Left lung (tissue), 10 donors: ENCODE data around the gene EXOC2. TPM values are rescaled to one million over a fixed set of nuclear protein-coding genes. Genes with fewer than 3 reads are reported as not detected.

Experiments used
- ATAC-seq: fragments of 200-7000 bp; cut with Tn5 transposase; one replicate; pipeline ENCODE4 v1.9.1; 2020; ENCODE audit warnings: moderate library complexity
- DNase-seq, 4 donors: peaks; one replicate each; pipeline ENCODE4 v3.0.0-alpha.2; 2013 to 2020
- H3K27ac ChIP-seq, 2 donors: fragments of 200-600 bp; sonication (generic) in 1 of 2; one replicate each; pipeline versions ENCODE4 v1.5.0 to v1.8.0; 2020 to 2021
- H3K27me3 ChIP-seq, 2 donors: fragments of 200-600 bp; sonication (generic) in 1 of 2; one replicate each; pipeline versions ENCODE4 v1.5.0 to v1.8.0; 2020 to 2021
- H3K36me3 ChIP-seq, 2 donors: fragments of 200-600 bp; sonication (generic) in 1 of 2; one replicate each; pipeline versions ENCODE4 v1.5.0 to v1.8.0; 2020 to 2021
- H3K4me1 ChIP-seq, 2 donors: fragments of 200-600 bp; one replicate each; pipeline ENCODE4 v1.8.0; 2021
- H3K4me3 ChIP-seq, 2 donors: fragments of 200-600 bp; sonication (generic) in 1 of 2; one replicate each; pipeline versions ENCODE4 v1.5.0 to v1.8.0; 2020 to 2021; ENCODE audit warnings: mild to moderate bottlenecking in 1 of 2
- H3K9me3 ChIP-seq, 2 donors: fragments of 200-600 bp; sonication (generic) in 1 of 2; one replicate each; pipeline versions ENCODE4 v1.5.0 to v1.8.0; 2020 to 2021
- CTCF ChIP-seq, 2 donors: fragments of 200-600 bp; sonication (generic) in 1 of 2; IDR thresholded peaks; one replicate each; pipeline versions ENCODE4 v1.5.0 to v1.8.0; 2021; ENCODE audit warnings: antibody characterized with exemption in 2 of 2
- intact Hi-C, 2 donors: fragments of 100-400 bp; cut with DNase I; formaldehyde crosslinking; loops; one replicate each; pipeline versions ENCODE4 v1.11.2 to v1.14.2; 2022
- polyA plus RNA-seq, 6 donors: library from polyadenylated mRNA; unstranded; fragments of 120-200 nt; gene quantifications; one replicate each; pipeline ENCODE4 v1.2.1, GENCODE V29; 2013; ENCODE audit not compliant: insufficient read length in 6 of 6
- total RNA-seq, 2 donors: library from RNA; stranded (reverse); fragmentation: NEBNext Ultra II Directional; extraction: Animal tissue kit (Norgen Biotek cat#: 25700); gene quantifications; one replicate each; pipeline ENCODE4 v1.2.1, GENCODE V29; 2021
- donor health status: DM: no; HTN: yes; CAD: no.
- donor health status: DM: no; HTN: no; CAD: no.

The EXOC2 gene
- total and polyA plus RNA-seq, 8 donors = 19.8 to 30.4 (median 28.4) TPM

GRCh38 chr6:513058-513457 is 179.9 kb downstream of the EXOC2 start:
- ATAC-seq = no peak
- H3K4me3 ChIP-seq = no peak overlapping the region
- DNase-seq = no peak
- TF ChIP-seq CTCF (IDR thresholded peaks at IDR 0.05) = no peak
- peaks cover 0 to 7% of the 10 kb centered on the region in 2 donors for H3K36me3 ChIP-seq
- intact Hi-C loops = no loop called here
- no peaks in the 10 kb centered on the region for H3K27me3 ChIP-seq
- no peaks in the 10 kb centered on the region for H3K4me1 ChIP-seq
- H3K27ac ChIP-seq = no peak overlapping the region
- peaks cover 0 to 6% of the 10 kb centered on the region in 2 donors for H3K9me3 ChIP-seq

GRCh38 chr6:511488-512137 is 181.3 kb downstream of the EXOC2 start:
- H3K4me3 ChIP-seq = no peak overlapping the region
- H3K27me3 ChIP-seq = no peaks in the 10 kb centered on the region
- DNase-seq (no peak), ATAC-seq (no peak)
- intact Hi-C loops = no loop called here
- H3K9me3 ChIP-seq = no peaks in the 10 kb centered on the region
- TF ChIP-seq CTCF (IDR thresholded peaks at IDR 0.05) = no peak
- no peak overlapping the region for H3K27ac ChIP-seq
- no peaks in the 10 kb centered on the region for H3K4me1 ChIP-seq
- H3K36me3 ChIP-seq = peaks cover 0 to 7% of the 10 kb centered on the region in 2 donors

GRCh38 chr6:509676-510075 is 183.3 kb downstream of the EXOC2 start:
- intact Hi-C loops = no loop called here
- ATAC-seq = no peak
- H3K27ac ChIP-seq = no peak overlapping the region
- no peak for DNase-seq
- no peak for TF ChIP-seq CTCF (IDR thresholded peaks at IDR 0.05)
- no peaks in the 10 kb centered on the region for H3K9me3 ChIP-seq
- no peaks in the 10 kb centered on the region for H3K27me3 ChIP-seq
- H3K4me3 ChIP-seq = no peak overlapping the region
- no peaks in the 10 kb centered on the region for H3K4me1 ChIP-seq
- peaks cover 0 to 7% of the 10 kb centered on the region in 2 donors for H3K36me3 ChIP-seq

- no peak for DNase-seq
- H3K4me3 ChIP-seq = no peak overlapping the region
- intact Hi-C loops = no loop called here
- peaks cover 0 to 14% of the 10 kb centered on the region in 2 donors for H3K36me3 ChIP-seq
- ATAC-seq = no peak
- no peaks in the 10 kb centered on the region for H3K27me3 ChIP-seq
- no peak overlapping the region for H3K27ac ChIP-seq
- no peaks in the 10 kb centered on the region for H3K4me1 ChIP-seq
- TF ChIP-seq CTCF (IDR thresholded peaks at IDR 0.05) = no peak
- H3K9me3 ChIP-seq = no peaks in the 10 kb centered on the region
These were observed 184.3 kb downstream of the EXOC2 start for GRCh38 chr6:508614-509013.

GRCh38 chr6:508006-508405 is 184.9 kb downstream of the EXOC2 start:
- DNase-seq (no peak), ATAC-seq (no peak)
- H3K36me3 ChIP-seq = peaks cover 0 to 13% of the 10 kb centered on the region in 2 donors
- no peaks in the 10 kb centered on the region for H3K27me3 ChIP-seq
- intact Hi-C loops = no loop called here
- H3K4me3 ChIP-seq = no peak overlapping the region
- TF ChIP-seq CTCF (IDR thresholded peaks at IDR 0.05) = no peak
- H3K4me1 ChIP-seq = no peaks in the 10 kb centered on the region
- no peaks in the 10 kb centered on the region for H3K9me3 ChIP-seq
- H3K27ac ChIP-seq = no peak overlapping the region
